Esophagus squamous epithelium (tissue), 5 donors: ENCODE measurements around the gene RRP1. TPM values are rescaled to one million over a fixed set of nuclear protein-coding genes. Genes with fewer than 3 reads are reported as not detected.
A peak's percentile ranks its signal among the peaks of the same experiment; 100 is the strongest.

Experiments used
- DNase-seq: peaks from one replicate; lab custom pipeline; 2025; lab: John Stamatoyannopoulos, UW
- H3K27ac ChIP-seq, 4 donors: fragments of 200-600 bp; sonication (generic); one replicate each; pipeline ENCODE4 v1.5.1; 2016 to 2019; ENCODE audit warnings: mild to moderate bottlenecking in 1 of 4
- H3K27me3 ChIP-seq, 4 donors: fragments of 200-600 bp; sonication (generic); 1 replicate in 3 of 4; 2 replicates in 1 of 4; pipeline versions ENCODE4 v1.5.1 to v1.6.0; 2017 to 2021; ENCODE audit warnings: antibody characterized with exemption in 1 of 4
- H3K36me3 ChIP-seq, 3 donors: fragments of 200-600 bp; sonication (generic); one replicate each; pipeline ENCODE4 v1.5.1; 2016 to 2019
- H3K4me1 ChIP-seq, 3 donors: fragments of 200-600 bp; sonication (generic); one replicate each; pipeline ENCODE4 v1.5.1; 2017 to 2019
- H3K4me3 ChIP-seq, 4 donors: fragments of 200-600 bp; sonication (generic); 1 replicate in 3 of 4; 2 replicates in 1 of 4; pipeline ENCODE4 v1.5.1; 2016 to 2019; ENCODE audit warnings: mild to moderate bottlenecking in 2 of 4, moderate library complexity in 1 of 4
- H3K9me3 ChIP-seq, 3 donors: fragments of 200-600 bp; sonication (generic); one replicate each; pipeline ENCODE4 v1.5.1; 2016 to 2019
- POLR2A ChIP-seq, 4 donors: fragments of 450-650 bp; IDR thresholded peaks; one replicate each; pipeline ENCODE4 v1.6.1; 2017; ENCODE audit warnings: antibody characterized with exemption in 4 of 4, mild to moderate bottlenecking in 4 of 4, moderate library complexity in 3 of 4
- WGBS, 2 donors: methylation state at CpG; one replicate each; pipeline ENCODE4 v1.1.5; 2018; 5-methylcytosine and 5-hydroxymethylcytosine counted together
- intact Hi-C: fragments of 100-400 bp; cut with DNase I; formaldehyde crosslinking; loops from one replicate; pipeline ENCODE4 v1.15.0; 2022
- total RNA-seq, 4 donors: library from RNA; depleted of rRNA; stranded (reverse); fragments of >200 nt; gene quantifications; one replicate each; pipeline ENCODE4 v1.1.0, GENCODE V29; 2016
- TF ChIP-seq, protein P1 (sequence below), 6 experiments: fragments of 450-650 bp in 4 of 6; fragments of 200-600 bp in 2 of 6; sonication (generic) in 2 of 6; IDR thresholded peaks; one replicate each; pipeline ENCODE4 v1.5.1; 2016 to 2019; ENCODE audit warnings: antibody characterized with exemption in 6 of 6, mild to moderate bottlenecking in 4 of 6, moderate library complexity in 4 of 6
- donor health status: DM: yes; HTN: yes; CAD: no.

Gene RRP1
- total RNA-seq, 4 donors from 2014 or later: 22.5 to 37.2 (median 30.4) TPM

DNA sequence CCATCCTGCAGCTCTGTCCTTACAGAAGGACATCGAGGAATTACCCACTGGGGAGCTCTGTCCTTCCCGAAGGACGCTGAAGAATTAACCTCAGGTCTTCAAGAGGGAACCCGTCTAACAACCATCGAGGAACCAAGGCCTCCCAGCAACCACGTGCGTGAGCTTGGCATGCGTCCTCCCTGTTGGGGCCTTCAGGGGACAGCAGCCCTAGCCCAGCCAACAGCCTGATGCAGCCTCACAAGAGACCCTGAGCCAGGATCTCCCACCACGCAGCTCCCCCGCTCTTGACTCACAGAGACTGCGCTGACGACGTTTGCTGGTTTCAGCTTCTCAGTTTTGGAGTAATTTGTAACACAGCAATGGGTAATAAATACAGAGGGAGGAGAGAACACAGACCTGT, 56.0 kb downstream of the RRP1 start:
- DNase-seq: no peak
- WGBS, 2 donors: 90 to 91% methylated on average over 4 to 12 of the region's 13 CpGs
- Histone ChIP-seq H3K27ac (no peak overlapping the region), H3K4me1 (peaks cover 0 to 15% (median 5%) of the 10 kb centered on the region in 3 donors), H3K9me3 (no peaks in the 10 kb centered on the region), H3K36me3 (no peaks in the 10 kb centered on the region), H3K27me3 (no peaks in the 10 kb centered on the region), H3K4me3 (no peak overlapping the region)
- intact Hi-C loops: no loop called here
- TF ChIP-seq POLR2A (IDR thresholded peaks at IDR 0.05): no peak
- TF ChIP-seq, protein P1, sequence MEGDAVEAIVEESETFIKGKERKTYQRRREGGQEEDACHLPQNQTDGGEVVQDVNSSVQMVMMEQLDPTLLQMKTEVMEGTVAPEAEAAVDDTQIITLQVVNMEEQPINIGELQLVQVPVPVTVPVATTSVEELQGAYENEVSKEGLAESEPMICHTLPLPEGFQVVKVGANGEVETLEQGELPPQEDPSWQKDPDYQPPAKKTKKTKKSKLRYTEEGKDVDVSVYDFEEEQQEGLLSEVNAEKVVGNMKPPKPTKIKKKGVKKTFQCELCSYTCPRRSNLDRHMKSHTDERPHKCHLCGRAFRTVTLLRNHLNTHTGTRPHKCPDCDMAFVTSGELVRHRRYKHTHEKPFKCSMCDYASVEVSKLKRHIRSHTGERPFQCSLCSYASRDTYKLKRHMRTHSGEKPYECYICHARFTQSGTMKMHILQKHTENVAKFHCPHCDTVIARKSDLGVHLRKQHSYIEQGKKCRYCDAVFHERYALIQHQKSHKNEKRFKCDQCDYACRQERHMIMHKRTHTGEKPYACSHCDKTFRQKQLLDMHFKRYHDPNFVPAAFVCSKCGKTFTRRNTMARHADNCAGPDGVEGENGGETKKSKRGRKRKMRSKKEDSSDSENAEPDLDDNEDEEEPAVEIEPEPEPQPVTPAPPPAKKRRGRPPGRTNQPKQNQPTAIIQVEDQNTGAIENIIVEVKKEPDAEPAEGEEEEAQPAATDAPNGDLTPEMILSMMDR (IDR thresholded peaks at IDR 0.05): no peak

GRCh38 chr21:43846430-43846829, 57.1 kb downstream of the RRP1 start:
- Histone ChIP-seq H3K36me3 (no peaks in the 10 kb centered on the region), H3K27me3 (no peaks in the 10 kb centered on the region), H3K4me1 (peaks cover 0 to 16% (median 5%) of the 10 kb centered on the region in 3 donors), H3K9me3 (no peaks in the 10 kb centered on the region), H3K4me3 (no peak overlapping the region), H3K27ac (no peak overlapping the region)
- DNase-seq: no peak
- TF ChIP-seq, protein P1 (IDR thresholded peaks at IDR 0.05): no peak
- TF ChIP-seq POLR2A (IDR thresholded peaks at IDR 0.05): no peak
- 75 to 90% methylated on average over 6 of the region's 6 CpGs for WGBS, 2 donors
- intact Hi-C loops: no loop called here

DNA sequence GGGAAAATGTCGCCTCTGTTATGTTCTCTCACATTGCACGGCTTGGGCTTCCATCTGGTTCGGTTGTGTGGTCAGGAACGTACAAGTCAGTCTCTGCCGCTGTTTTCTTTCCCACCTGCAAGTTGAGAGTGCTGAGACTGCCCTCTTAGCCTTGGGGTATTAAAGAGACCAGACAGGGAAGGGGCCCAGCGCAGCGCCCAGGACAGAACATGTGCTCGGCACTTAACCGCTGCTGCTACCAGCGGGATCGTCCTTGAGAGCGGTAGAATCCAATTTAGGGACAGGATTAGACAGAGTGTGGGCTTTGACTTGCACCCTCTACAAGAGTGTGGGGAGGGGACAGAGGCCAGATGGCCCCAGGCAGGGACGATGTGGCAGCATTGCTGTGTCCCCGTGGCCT, 57.9 kb downstream of the RRP1 start:
- Histone ChIP-seq H3K4me1 (peaks cover 0 to 16% (median 5%) of the 10 kb centered on the region in 3 donors), H3K27ac (no peak overlapping the region), H3K4me3 (no peak overlapping the region), H3K27me3 (no peaks in the 10 kb centered on the region), H3K9me3 (no peaks in the 10 kb centered on the region), H3K36me3 (no peaks in the 10 kb centered on the region)
- TF ChIP-seq, protein P1 (IDR thresholded peaks at IDR 0.05): no peak
- TF ChIP-seq POLR2A (IDR thresholded peaks at IDR 0.05): no peak
- intact Hi-C loops: no loop called here
- DNase-seq: no peak
- 87 to 89% methylated on average over 7 to 14 of the region's 14 CpGs for WGBS, 2 donors

GRCh38 chr21:43848771-43849170, 59.4 kb downstream of the RRP1 start:
- Histone ChIP-seq H3K4me3 (no peak overlapping the region), H3K36me3 (no peaks in the 10 kb centered on the region), H3K27me3 (no peaks in the 10 kb centered on the region), H3K4me1 (peaks cover 0 to 16% (median 5%) of the 10 kb centered on the region in 3 donors), H3K27ac (peak overlapping the region in 1 of 4 donors; percentile 29), H3K9me3 (no peaks in the 10 kb centered on the region)
- 85 to 90% methylated on average over 4 to 10 of the region's 10 CpGs for WGBS, 2 donors
- intact Hi-C loops: no loop called here
- DNase-seq: no peak
- no peak for TF ChIP-seq POLR2A (IDR thresholded peaks at IDR 0.05)
- TF ChIP-seq, protein P1 (IDR thresholded peaks at IDR 0.05): no peak

DNA sequence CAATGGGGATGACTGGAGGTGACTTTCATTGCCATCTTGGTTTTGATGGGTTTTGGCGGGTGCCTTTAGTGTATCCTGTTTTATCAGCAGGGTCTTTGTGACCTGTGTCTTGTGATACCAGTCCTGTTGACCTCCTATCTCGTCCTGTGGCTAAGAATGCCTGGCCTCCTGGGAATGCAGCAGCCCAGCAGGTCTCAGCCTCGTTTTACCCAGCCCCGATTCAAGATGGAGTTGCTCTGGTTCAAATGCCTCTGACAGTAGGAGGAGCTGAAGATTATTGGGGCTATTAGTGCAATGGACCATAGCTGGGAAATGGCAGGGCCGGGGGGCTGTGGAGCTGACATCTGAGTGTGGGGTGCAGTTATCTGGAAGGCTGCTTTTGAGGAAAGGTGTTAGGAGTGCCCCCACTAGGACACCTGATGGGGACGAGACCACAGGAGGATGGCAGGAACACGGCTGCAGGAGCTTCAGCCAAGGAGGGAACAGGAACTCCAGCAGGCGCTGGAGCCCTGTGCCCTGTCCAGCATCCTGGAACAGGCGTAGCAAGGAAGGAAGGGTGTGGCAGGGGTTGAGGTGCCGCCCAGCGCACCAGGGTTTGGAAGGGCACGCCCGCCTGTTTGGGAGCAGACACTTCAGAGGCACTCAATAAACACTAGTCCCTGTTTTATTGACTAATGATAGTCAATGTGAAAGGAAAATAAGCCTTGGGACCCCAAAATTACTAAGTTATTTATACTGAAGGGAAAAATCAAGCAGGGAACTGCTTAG, 60.3 kb downstream of the RRP1 start:
- WGBS, 2 donors: 59 to 60% methylated on average over 10 of the region's 13 CpGs
- no peaks in the 10 kb centered on the region for H3K27me3 ChIP-seq
- DNase-seq: no peak
- no peaks in the 10 kb centered on the region for H3K9me3 ChIP-seq
- intact Hi-C loops: no loop called here
- TF ChIP-seq, protein P1 (IDR thresholded peaks at IDR 0.05): no peak
- no peak for TF ChIP-seq POLR2A (IDR thresholded peaks at IDR 0.05)
- H3K27ac ChIP-seq: peak overlapping the region in 1 of 4 donors; percentile 29
- no peaks in the 10 kb centered on the region for H3K36me3 ChIP-seq
- H3K4me3 ChIP-seq: no peak overlapping the region
- peaks cover 0 to 16% (median 5%) of the 10 kb centered on the region in 3 donors for H3K4me1 ChIP-seq
